Mucosa of gallbladder (tissue), 1 donor: Measurements from ENCODE around the gene LMBR1. TPM values are rescaled to one million over a fixed set of nuclear protein-coding genes. Genes with fewer than 3 reads are reported as not detected.
"Not testable (repeated sequence)": the region's sequence is repeated elsewhere in the genome, so short reads cannot be mapped to it uniquely, and the experiment has no call there.

Experiments
- DNase-seq: peaks from one replicate; pipeline ENCODE4 v3.0.0-alpha.2; 2020; ENCODE audit warnings: low spot score
- total RNA-seq: library from RNA; stranded (reverse); gene quantifications from one replicate; pipeline ENCODE4 v1.2.1, GENCODE V29; 2021
- donor health status: DM: no; HTN: no; CAD: no.

LMBR1 gene
- total RNA-seq, 1 donor from 2014 or later: 51.4 TPM

GRCh38 chr7:156697283-156697682 is 195.7 kb downstream of the LMBR1 start:
- DNase-seq: not testable (repeated sequence)

GRCh38 chr7:156693627-156694026 is 199.4 kb downstream of the LMBR1 start:
- DNase-seq: no peak

DNA sequence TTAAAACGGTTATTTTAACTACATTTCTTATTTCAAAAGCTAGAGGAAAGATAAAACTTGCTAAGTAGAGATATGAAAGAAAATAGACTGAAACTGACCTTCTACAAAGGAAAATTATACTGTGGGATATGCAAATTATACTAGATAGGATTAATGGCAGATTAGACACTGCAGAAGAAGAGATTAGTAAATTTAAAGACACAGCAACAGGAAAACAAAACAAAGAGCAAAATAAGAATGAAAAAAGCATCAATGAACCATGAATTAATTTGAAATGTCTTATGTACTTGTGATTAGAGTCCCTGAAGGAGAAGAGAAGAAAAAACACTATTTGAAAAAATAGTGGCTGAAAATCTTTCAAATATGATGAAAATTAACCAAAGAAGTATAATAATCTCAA is 200.1 kb downstream of the LMBR1 start:
- DNase-seq: no peak

- no peak for DNase-seq
Observed at GRCh38 chr7:156691764-156692163, 201.2 kb downstream of the LMBR1 start.

GRCh38 chr7:156684661-156685060 is 208.3 kb downstream of the LMBR1 start:
- no peak for DNase-seq

DNA sequence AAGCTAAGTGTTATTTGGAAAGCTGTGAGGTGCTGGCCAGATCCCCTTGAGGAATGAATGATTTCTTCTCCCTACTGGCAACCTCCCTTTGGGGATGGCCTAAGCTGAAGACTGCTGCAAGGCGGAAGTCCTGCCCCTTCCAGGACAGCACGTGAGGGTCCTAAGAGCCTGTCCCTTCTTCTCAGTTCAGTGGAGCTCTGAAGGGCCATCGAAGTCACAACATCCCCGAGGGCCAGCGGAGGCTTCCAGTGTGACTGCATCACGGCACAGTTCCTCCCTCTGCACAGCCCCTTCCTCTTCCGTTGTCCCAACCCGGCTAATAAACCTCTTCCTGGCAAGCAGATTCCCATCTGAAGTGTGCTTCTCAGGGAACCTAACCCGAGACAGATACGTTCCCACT is 208.7 kb downstream of the LMBR1 start:
- no peak for DNase-seq

- no peak for DNase-seq
Observed at GRCh38 chr7:156682928-156683327, 210.1 kb downstream of the LMBR1 start.

- no peak for DNase-seq
Observed at GRCh38 chr7:156680281-156680680, 212.7 kb downstream of the LMBR1 start.

DNA sequence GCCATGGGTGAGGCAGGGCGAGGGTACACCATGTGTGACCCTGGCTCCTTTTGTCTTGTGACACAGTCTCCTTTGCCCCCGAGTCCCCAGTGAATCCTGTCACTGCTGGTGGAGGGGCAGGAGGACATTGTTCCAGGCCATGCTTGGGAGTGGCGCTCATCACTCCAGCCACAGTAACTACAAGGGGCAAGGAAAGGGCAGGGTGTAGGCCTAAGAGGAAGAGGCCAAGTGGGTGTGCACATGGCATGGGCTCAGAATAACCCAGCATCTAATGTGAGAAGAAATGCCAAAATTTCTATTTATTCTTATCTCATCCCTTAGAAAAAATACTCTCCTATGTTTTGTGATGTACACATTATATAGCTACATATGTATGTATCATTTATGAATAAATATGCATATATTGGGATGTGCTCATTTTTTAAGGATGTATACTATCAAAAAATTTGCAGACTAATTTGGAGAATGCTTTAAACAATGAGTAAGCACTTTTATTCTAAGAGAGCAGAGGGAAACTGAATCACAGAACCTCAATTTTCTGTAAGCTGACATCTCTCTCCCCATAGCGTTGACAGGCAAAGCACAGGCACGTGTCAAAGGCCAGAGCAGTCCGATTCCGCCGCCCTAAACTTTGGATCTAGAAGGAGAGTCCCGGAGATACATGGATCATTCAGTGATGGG is 215.5 kb downstream of the LMBR1 start:
- no peak for DNase-seq

DNA sequence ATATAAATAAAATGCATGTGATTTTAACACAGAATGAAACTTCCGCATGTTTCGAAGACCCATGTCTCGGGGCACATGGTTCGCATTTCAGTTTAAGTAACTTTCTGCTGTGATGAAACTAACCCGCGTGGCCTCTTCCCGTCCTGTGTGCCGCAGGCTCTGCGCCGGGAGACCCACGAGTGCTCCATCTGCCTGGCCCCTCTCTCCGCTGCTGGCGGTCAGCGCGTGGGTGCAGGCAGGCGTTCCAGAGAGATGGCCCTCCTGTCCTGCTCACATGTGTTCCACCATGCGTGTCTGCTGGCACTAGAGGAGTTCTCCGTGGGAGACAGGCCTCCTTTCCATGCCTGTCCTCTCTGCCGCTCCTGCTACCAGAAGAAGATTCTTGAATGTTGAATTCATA is 216.7 kb downstream of the LMBR1 start:
- DNase-seq: no peak

DNA sequence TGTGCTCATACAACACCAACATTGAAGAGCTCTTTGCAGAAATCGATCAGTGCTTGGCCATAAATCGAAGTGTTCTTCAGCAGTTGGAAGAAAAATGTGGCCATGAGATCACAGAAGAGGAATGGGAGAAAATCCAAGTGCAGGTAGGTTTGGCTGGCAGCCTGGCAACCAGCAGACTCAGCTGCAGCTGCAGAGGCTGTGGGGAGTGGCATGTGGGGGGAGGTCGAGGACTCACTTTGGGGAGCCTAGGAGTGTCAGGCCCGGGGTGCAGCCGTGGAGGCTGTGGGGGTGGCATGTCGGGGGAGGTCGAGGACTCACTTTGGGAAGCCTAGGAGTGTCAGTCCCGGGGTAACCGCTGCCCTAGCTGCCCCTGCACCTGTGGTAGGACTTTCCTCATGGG is 217.3 kb downstream of the LMBR1 start:
- no peak for DNase-seq

DNA sequence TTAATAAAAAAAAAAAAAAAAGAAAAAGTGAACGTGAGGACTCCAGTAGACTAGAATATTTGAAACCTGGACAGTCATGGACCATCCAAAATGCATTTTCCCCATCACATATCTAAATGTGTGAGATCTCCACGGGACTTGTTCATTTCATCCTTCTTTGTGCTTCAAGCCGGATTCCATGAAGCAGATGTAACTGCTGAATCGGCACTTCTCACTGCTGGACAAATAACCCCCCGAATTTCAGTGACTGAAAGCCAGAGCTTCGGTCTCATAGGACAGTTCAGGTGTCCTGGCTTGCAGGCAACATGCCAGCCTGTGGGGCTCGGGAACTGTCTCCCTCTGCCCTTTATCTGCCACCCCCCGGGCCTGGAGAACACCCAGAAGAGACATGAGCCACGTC is 219.1 kb downstream of the LMBR1 start:
- no peak for DNase-seq

DNA sequence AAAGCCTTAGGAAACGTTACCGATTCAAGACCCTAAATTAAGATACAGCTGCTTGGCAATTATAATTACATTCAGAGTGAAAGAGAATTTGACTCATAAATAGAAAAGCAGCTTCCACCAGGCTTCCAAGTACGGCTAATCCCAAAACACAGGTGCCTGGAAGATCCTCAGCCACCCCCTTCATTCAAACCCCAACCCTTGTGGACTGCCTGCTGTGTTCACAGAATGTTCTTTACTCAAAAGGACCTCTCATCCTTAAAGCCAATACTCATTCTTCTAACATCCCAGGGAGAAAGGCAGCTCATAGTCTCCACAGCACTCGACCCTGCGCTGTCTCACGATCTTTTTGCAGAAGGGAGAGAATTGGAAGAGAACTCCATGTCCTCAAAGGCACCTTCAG is 219.5 kb downstream of the LMBR1 start:
- DNase-seq: no peak

GRCh38 chr7:156669035-156669828 is 223.8 kb downstream of the LMBR1 start:
- DNase-seq: no peak

DNA sequence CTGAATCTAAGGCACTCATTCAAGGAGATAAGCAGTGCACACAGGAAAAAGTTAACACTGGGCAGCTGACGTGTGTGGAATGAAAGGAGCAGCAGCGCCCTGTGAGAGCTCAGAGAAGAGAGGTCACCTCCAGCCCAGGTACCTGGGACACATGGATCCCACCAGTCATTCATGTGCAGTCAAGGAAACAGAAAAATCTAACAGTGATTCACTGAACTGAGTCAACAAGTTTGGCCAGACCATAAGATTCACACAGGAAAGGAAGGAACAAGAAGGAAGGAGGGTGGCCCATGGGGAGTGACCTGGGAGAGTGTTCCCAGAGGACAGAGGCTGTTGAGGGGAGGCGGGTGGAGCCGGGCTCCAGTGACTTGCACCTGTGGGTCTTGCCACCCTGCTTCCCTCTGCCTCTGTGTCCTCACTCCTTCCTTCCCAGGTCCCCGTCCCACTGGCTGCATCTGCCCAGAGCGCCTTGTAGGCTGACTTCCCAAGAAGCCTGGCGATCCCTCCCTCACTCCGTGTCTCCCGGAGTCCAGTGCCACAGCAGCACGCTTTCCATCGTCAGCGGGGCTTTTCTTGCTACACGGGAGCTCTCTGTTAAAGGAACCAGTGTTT is 224.7 kb downstream of the LMBR1 start:
- no peak for DNase-seq

- no peak for DNase-seq
Observed at GRCh38 chr7:156667110-156667426, 225.9 kb downstream of the LMBR1 start.

DNA sequence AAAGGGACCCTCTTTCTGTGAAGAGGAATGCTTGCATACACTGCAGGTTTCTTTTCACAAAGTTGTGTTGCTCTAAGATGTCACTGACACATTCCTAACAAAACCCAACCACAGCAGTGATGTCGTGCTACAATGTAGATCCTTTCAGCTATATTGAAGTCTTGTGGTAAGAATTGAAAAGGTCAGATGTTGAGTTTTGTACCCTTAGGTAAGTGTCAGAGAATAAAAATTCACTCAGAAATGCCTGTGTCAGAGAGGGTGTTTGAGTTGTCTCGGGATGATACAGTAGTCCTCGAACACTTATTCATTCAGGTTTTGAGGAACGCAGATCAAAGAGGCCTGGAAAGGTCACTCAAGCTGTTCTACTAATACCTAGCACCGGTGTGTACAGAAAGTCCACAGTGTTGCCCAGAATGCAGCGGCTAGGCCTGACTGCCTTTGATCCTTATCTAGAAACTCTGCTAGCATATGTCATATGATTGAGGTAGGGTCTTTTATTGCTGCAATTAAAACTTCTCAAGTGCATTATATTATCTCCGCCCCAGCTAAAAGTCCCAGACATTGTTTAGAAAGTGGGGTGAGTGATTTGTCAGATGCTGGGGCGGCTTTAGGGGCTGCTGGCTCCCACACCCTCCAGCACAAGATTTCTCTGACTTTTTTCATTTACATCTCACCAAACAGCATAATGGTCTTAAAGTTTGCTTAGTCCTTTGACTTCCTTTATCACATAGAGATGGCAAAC is 226.4 kb downstream of the LMBR1 start:
- no peak for DNase-seq

DNA sequence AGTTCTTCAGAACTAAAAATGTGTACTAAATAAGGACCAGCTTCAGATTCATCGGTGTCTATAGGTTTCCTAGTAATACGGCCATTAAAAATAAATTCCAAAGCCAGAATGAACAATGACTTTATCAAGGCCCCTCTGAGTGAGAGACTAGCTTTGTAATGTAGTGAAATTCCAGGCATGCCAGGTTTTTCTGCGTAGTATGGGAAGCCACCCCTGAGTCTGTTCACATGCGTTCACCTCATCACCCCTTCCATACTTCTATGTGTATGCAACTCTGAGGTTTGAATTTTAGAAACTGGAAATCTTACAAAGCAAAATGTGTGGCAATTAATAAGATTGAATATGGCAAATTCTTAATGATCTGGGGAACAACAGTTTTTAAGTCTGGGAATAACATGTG is 227.9 kb downstream of the LMBR1 start:
- DNase-seq: no peak

DNA sequence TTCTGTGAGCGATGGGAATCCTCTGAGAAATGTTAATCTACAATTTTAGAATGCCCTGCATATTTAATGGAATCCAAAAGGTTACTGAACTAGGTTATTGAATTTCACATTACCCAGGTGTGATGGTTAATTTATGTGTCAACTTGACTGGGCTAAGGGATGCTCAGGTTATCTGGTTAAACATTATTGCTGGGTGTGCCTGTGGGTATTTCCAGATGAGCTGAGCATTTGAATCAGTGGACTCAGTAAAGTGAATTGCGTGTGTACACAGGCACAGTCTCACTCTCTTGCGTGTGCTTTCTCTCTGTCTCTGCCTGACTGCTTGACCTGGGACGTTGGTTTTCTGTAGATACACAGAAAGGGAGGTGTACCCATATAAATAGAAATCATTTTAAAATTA is 230.7 kb downstream of the LMBR1 start:
- DNase-seq: no peak

DNA sequence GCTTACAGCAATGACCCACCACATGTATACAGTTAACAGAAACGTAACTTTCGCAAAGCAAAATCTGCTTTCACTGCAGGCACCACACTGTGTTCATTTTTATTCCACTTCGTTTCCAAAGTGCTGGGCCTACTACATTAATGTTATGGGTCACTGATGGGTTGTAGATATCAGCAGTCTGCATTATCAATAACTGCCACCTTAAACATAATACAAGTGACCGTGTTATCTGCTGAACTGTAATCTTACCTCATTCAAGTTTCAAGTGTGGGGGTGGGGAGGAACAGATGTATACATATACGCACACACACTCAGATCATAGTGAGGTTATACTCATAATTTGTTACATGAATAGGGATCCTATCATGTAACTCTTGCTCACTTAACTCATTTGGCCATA is 231.3 kb downstream of the LMBR1 start:
- DNase-seq: no peak

DNA sequence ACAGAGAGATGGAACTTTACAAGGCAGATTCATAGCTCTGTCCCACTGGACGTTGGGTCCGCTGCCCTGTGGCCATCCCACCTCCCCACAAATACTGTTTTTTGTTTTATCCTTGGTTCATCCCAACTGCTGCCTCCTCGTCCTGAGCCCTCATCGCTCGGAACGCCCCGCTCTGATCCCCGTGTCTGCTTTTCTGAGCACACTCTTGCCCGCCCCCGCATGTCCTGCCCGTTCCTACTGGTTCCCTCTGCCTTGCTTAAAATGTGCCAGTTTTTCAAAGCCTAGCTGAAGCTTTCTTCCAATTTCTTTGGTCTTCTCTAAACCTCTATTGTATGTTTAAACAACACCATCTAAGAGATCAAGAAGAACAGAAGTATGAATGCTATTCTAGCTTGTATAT is 233.0 kb downstream of the LMBR1 start:
- no peak for DNase-seq

DNA sequence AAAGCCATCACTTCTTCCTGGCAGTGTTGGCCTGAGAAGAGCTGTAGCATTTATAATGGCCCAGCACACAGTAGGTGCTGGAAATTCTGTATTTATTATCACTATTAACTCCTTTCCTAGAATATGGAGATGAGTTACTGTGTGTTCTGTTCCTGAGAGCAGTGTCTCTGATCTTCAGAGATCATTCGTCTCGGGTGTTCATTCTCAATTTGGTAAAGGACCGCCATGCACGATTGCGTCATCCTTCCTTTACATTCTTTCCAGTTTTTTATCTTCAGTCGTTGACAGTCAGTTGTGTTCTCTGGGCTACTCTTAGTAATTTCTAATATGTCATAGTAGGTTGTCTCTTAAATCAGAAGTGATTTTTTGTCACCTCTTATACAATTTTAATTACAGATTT is 233.8 kb downstream of the LMBR1 start:
- no peak for DNase-seq

DNA sequence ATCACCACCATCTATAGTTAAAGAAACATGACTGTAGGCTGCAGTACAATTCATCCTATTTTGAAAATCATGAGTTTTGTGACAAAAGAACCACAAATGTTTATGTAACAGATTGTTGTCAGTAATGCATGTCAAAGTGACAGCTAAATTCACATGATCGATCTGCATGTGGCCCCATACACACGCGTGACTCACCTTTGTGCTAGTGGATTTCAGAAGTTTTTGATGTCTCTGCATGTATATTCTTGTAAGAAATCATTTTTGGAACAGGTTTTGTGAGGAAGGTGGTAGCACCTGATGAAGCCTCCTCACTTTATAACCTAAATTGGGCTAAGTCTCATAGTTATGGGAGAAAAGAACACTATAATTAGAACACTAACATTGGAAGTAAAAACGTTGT is 235.3 kb downstream of the LMBR1 start:
- no peak for DNase-seq
